CD4-positive, alpha-beta T cell treated with Interleukin-17A for 4 hours (primary cell): ENCODE measurements around the gene NDST1.

Experiments used
- DNase-seq: peaks from one replicate; pipeline ENCODE4 v3.0.0-alpha.2; 2020; ENCODE audit warnings: mixed read lengths

NDST1 gene

DNA sequence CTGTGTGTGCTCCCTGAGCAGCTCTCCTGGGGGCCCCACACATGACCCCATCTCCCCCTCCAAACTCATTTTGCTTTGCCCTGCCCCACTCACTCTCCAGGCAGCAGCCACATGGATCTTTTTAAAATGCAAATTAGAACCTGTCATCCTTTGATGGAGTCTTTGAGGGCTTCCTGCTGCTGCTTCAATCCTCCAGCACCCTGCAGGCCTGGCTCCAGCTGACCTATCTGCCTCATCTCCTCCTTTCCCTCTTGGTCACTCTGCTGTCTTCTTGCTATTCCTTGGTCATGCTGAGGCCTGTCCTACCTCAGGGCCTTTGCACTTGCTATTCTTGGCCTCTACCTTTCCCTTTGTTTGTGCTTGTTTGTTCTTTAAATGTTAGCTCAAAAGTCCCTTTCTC, 17.9 kb downstream of the NDST1 start:
- DNase-seq, result no peak

DNA sequence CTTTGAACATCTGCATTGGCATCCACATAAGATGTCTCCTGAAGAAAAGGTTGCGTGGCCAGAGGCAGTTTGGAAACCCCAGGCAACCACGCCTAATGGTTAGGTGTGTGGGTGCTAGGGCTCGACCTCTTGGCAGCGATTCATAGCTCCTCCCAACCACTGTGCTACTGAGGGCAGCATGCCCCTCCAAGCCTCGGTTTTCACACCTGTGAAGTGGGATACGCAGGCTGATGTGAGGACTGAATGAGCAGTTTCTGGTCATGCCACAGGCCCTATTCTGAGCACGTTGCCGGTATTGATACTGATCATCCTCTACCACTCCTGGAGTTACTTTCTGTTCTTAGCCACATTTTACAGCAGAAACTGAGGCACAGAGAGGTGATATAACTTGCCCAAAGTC, 19.1 kb downstream of the NDST1 start:
- DNase-seq, result no peak

DNA sequence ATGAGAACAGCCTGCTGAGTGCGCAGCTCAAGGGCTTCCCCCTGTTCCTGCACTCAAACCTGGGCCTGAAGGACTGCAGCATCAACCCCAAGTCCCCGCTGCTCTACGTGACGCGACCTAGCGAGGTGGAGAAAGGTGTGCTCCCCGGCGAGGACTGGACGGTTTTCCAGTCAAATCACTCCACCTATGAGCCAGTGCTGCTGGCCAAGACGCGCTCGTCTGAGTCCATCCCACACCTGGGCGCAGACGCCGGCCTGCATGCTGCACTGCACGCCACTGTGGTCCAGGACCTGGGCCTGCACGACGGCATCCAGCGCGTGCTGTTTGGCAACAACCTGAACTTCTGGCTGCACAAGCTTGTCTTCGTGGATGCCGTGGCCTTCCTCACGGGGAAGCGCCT, 19.9 kb downstream of the NDST1 start:
- no peak for DNase-seq

DNA sequence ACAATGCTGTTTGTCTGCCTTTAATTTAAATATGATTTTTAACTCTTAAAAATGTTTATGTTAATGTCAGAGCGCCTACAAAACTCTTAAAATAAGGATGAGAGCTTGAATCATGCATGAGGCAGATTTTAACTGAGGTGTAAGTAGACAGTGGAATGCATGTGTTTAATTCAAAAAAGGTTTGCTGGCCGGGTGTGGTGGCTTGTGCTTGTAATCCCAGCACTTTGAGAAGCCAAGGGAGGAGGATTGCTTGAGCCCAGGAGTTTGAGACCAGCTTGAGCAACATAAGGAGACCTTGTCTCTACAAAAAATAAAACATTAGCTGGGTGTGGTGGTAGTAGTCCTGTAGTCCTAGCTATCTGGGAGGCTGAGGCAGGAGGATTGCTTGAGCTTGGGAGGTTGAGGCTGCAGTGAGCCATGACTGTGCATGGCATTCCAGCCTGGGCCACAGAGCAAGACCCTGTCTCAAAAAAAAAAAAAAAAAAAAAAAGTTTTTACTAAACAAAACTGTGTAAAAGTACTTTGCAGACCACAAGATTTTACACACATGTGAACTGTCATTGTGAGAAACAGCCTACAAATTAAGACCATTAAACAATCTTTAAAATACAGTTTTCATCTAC, 21.1 kb downstream of the NDST1 start:
- no peak for DNase-seq

DNA sequence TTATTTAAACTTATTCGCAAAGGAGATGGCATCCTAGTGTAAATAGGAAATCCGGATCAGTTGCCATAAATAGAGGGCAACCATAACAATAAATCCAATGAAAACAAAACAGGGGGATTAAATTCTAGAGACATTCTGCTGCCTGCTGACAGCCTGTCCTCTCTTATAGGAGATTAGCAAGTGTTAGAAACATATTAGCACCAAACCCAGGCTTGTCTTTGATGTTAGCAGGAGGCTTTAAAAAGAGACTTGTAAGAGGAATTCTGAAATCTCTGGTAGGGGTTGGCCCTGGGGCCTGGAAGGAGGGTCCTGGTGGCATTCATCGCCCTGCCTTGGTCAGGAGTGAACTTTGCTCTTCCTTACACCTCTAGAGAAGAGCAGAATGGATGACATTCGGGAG, 21.6 kb downstream of the NDST1 start:
- DNase-seq, result no peak

DNA sequence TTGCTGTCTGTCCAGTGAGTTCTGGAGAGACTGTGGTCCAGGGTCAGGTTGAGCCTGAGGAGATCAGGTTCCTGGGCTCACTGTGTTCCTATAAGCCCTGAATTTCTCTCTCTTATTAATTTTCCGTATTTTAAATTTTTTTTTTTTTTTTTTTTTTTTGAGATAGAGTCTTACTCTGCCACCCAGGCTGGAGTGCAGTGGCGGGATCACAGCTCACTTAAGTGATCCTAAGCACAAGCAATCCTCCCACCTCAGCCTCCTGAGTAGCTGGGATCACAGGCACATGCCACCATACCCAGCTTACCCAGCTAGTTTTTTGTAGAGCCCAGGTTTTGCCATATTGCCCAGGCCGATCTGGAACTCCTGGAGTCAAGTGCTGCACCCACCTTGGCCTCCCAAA, 22.5 kb downstream of the NDST1 start:
- no peak for DNase-seq

DNA sequence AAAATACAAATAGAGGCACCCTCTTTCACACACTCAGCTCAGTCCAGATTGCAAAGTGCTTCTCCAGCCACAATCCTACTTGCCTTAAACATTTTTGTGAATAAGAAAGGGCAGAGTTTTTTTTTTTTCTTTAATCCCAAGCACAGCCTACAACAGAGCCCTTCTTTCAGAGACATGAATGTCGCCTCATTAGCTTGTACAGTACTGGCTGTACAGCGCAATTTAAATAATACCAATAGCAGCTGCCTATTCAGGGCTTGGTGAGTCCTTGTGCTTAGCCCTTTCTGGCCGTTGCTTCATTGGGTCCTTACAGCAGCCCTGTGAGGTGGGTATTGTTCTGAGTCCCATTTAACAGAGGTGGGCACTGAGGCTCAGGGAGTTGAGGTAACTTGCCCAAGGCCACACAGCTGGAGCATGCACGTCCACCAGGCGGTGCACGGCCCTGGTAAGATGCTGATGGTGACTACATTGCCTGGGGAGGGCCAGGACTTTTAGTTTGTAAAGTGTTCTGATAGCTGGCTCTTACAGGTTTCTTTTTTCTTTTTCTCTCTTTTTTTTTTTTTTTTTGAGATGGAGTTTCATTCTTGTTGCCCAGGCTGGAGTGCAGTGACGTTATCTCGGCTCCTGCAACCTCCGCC, 23.1 kb downstream of the NDST1 start:
- DNase-seq, result no peak

DNA sequence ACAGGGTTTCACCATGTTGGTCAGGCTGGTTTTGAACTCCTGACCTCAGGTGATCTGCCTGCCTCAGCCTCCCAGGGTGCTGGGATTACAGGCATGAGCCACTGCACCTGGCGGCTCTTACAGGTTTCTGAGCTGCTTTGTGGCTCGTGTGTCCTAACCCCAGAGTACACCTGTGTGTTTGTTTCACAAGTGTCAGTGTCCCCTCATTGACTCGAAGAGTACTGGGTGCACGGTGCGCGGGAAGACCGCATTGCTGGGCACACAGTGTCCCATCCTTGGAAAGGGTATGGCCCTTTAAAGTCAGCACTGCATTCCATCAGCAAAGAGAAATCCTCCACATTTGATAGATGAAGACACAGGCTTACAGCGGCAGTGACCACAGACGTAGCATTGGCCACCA, 23.8 kb downstream of the NDST1 start:
- DNase-seq, result no peak

DNA sequence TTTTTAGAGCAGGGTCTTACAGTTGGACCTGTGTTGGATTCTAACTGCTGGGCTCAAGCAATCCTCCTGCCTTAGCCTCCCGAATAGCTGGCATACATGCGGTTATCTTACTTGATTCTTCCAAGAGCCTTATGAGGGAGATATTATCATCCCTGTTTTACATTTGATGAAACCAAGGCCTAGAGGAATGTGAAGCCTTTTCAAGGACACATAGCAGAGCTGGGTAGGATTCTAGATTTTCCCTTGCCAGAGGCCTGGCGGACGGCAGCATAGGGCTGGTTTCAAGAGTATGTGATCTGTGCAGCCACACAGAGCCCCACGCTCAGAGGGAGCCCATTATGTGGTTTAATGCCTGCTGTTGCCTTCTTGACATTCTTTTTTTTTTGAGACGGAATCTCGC, 24.2 kb downstream of the NDST1 start:
- no peak for DNase-seq

DNA sequence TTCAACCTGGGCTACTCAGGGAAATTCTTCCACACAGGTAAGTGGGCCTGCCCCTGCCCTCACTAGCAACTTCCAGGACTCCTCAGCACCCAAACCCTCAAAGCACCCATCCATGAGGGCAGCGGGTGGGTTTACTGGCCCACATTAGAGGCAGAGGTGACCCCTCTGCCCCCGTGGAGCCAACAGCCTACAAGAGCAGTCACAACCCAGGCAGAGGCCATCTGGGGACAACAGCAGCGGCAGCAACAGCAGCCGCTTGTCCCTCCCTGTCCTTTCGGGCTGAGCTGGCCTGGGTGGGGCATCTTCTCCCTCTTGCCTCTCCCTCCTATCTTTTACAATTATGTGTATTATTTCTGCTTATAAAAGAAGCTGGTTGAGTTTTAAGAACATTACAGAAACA, 25.1 kb downstream of the NDST1 start:
- DNase-seq, result no peak

DNA sequence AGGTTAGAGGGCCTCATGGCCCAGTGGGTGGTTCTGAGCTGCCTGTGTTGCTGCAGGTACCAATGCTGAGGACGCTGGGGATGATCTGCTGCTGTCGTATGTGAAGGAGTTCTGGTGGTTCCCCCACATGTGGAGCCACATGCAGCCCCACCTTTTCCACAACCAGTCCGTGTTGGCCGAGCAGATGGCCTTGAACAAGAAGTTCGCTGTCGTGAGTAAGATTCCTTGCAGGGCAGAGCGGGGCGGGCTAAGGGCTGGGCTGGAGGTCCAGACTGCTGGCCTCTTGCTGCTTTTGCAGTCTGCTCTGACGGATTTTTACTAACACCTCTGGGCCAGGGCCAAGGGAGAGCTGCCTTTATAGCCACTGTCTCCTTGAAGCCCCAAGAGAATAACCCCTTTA, 26.9 kb downstream of the NDST1 start:
- DNase-seq, result no peak

DNA sequence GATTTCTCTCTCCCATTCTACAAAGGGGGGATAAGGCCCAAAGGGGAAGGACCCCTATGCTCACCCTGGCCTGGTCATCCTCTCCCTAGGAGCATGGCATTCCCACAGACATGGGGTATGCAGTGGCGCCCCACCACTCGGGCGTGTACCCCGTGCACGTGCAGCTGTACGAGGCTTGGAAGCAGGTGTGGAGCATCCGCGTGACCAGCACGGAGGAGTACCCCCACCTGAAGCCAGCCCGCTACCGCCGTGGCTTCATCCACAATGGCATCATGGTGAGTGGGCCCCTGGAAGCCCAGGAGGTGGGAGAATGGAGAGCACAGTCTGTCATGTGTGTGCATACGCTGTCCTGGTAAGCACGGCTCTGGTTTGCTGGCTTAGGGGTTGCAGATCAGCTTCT, 27.7 kb downstream of the NDST1 start:
- DNase-seq, result no peak

DNA sequence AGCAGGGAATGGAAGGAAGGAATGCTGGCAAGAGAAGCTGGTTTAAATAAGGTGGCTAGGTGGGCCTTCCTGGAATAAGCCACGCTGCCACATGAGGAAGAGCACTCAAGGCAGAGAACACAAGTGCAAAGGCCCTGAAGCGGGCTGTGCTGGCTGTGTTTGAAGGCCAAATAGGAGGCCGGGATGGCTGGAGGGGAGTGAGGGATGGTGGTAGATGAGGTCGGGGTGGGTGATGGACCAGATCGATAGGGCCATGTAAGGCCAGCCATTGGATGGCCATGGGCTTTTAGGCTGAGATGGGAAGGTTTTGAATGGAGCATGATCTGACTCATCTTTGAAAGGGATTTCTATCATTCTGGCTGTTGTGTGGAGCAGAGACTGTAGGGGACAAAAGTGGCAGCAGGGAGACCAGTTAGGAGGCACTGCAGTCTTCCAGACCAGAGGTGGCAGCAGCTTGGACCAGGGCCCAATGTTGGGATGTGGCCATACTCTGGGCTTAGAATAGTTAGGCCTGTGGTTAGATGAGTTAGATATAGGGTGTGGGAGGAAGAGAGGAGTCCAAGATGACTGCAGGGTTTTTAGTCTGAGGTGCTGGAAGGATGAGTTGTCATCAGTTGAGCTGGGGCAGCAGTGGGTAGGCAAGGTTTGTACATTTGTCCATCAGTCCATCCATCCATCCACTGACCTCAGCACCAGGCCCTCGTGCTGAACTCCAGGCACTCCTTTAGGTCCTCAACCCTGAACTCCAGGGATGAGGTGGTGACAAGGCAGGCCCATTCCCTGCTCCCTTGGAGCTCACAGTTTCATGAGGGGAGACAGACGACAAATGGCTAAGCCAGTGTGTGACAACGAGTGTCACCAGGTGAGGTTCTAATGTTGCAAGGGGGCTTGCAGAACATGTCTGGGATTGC, 30.3 kb downstream of the NDST1 start:
- no peak for DNase-seq

DNA sequence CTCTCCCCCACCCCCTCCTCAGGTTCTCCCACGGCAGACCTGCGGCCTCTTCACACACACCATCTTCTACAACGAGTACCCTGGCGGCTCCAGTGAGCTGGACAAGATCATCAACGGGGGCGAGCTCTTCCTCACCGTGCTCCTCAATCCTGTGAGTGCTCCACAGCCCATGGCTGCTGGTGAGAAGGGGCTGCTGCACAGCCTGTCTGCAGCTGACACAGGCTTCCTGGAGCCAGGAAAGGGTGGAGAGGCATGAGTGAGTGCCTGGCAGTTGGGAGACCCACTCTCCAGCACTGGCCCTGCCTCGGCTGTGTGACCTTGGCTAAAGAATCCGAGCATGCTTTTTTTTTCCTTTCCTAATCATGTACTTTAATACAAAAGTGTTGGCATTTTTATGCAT, 31.3 kb downstream of the NDST1 start:
- DNase-seq, result no peak

DNA sequence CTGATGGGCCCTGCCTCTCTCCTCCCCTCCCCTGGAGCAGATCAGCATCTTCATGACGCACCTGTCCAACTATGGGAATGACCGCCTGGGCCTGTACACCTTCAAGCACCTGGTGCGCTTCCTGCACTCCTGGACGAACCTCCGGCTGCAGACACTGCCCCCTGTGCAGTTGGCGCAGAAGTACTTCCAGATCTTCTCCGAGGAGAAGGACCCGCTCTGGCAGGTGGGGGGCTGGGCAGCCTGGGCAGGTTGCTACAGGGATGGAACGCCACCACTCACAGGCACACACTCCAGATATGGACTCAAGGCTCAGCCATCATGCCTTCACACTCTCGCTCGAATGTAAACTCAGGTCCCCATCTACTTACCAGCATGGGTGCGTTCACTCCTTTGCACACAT, 32.1 kb downstream of the NDST1 start:
- DNase-seq, result no peak

DNA sequence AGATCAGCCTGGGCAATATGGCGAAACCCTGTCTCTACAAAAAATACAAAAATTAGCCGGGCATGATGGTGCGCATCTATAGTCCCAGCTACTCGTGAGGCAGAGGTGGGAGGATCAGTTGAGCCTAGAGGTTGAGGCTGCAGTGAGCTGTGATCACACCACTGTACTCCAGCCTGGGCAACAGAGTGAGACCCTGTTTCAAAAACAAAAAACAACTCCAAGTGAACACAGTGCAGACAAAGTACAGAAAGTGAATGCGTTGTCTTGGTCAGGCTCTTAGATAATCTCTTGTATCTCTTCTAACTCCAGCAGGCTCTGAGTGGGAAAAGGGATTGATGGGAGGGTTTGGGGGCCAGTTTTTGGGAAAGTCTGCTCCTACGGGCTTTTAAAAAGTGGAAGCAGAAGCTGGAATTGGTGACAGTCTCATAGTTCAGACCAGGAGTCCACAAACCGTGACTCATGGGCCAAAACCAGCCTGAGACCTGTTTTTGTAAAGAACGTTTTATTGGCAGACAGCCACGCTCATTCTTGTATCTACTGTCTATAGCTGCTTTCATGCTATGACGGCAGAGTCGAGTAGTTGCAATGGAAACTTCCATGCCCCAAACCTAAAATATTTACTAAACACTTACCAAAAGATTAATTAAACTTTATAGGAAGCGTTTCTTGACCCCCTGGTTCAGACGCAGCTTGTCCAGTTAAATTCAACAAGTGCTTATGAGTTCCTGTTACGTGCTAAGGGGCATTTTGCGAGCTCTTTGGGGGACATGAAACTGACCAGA, 32.9 kb downstream of the NDST1 start:
- no peak for DNase-seq

DNA sequence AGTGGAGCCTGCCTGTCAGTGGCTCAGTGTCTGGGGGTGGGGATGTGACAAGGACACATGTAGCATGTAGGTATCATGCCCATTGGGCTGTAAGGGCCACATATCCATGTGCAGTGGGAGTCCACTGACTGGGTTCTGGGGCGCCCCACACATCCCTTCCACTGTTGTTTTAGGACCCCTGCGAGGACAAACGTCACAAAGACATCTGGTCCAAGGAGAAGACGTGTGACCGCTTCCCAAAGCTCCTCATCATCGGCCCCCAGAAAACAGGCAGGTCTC, 33.4 kb downstream of the NDST1 start:
- DNase-seq, result no peak

DNA sequence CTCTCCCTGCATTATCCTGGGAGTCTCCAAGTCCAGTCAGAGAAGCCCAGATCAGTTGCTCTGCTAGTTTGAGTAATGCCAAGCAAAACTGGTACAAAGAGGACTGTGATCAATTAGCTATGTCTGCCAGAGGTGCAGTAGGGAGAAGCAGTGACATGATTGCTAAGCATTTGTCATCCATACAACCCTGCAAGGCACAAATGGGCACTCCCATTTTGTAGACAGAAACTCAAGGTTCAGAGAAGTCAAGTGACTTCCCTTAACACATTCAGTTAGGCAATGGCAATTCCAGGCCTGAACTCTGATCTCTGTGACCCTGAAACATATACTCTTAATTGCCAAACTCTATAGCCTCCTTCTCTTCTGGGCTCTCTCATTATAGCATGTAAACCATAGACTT, 34.0 kb downstream of the NDST1 start:
- no peak for DNase-seq

DNA sequence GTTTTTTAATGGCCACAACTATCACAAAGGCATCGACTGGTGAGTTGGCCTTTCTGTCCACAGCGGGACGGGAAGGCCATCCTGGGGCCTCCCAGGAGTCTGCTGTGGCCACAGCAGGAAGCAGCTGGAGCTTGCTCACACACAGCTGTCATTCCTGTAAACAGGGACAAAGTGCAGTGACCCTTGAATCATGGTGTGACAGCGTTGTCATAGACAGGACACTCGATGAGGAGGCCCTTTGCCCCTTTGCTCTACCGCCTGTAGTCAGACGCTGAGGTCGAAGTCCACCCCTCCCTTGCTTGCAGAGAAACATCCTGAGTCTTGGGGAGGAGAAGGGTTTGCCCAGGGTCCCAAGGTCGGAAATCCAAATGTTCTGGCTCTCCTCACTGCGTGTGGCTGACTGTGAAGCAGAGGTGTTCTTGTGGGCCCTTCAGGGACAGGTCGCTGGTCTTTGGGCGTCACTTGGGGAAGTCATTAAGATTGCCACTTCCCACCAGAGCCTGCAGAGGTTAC, 35.1 kb downstream of the NDST1 start:
- DNase-seq, result no peak

DNA sequence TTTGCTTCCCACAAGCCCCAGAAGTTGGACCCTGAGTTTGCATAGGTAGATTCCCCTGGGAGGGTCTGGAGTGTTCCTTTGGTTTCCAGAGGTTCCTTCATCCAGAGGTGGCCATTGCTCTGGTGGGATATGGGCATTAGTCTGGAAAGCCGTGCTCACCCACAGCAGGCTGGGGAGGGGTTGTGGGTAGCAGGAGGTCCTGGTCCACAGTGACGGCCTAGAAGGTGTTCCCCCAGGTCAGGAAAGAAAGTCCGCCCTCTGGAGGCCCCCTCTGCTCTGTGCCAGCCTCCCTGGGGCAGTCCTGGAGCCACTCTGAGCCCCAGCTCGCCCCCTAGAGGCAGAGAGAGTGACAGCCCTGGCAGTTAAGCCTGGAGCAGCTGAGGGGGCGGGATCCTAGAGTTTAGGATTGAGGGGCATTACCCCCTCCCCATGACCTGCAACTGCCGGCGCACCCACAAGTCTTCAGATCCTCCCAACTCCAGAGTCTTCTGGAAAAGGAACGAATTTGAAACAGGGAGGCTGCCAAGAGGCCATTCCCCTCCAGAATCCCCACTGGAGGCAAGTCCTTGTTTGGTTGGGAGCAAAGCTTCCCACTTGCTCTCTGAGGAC, 36.8 kb downstream of the NDST1 start:
- peak; percentile 69 for DNase-seq

DNA sequence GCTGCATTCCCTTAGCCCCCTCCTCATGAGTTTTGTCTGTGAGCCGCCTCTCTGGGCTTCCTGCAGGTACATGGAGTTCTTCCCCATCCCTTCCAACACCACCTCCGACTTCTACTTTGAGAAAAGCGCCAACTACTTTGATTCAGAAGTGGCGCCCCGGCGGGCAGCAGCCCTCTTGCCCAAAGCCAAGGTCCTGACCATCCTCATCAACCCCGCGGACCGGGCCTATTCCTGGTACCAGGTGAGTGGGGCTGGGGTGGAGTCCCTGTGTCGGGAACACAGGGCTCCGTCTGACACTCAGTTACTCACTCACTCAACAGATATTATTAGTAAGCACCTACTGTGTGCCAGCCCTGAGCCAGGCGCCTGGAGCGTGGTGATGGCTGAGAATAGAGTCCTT, 37.3 kb downstream of the NDST1 start:
- no peak for DNase-seq

DNA sequence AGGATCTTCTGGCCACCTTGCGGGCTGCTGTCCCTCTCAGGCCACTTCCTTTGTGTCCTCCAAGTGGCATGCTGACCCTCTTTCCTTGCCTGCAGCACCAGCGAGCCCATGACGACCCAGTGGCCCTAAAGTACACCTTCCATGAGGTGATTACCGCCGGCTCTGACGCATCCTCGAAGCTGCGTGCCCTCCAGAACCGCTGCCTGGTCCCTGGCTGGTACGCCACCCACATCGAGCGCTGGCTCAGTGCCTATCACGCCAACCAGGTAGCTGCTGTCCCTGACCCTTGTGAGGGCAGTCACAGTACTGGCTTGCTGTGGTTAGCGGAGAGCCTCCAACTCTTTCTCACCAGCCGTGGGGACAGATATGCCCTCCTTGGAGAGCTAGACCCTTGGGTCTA, 40.2 kb downstream of the NDST1 start:
- no peak for DNase-seq

DNA sequence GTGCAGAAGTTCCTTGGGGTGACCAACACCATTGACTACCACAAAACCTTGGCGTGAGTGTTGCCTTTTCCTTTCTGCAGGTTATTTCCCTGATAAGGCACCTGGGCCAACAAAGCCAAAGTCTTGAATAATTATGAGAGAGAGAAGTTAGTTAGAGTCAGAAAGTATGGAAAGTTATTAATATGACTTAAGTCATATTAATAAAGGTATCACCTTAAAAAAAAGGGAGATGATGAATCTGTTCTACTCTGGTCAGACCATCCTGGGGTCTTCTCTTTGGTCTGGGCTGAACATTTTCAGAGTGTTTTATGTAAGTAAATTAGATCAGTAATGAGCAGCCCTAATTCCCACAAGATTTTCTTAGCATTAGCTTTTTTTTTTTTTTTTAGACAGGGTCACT, 41.8 kb downstream of the NDST1 start:
- no peak for DNase-seq
